DND-41 (cell line): ENCODE results near the gene MAN1A1.

ENCODE experiments used
- ATAC-seq: fragments of 200-7000 bp; cut with Tn5 transposase; 3 replicates; pipeline ENCODE4 v1.9.1; 2021; ENCODE audit warnings: low read depth; ENCODE audit not compliant: insufficient read depth
- DNase-seq: peaks from one replicate; pipeline ENCODE4 v3.0.0-alpha.2; 2020
- H2AFZ ChIP-seq: 2 replicates; pipeline ENCODE4 v1.6.0; 2012; ENCODE audit warnings: low read depth, low read length
- H3K27ac ChIP-seq: 2 replicates; pipeline ENCODE4 v1.5.1; 2012; ENCODE audit warnings: low read length, inconsistent platforms
- H3K27me3 ChIP-seq: fragments of 200-600 bp; sonication (generic); 2 replicates; pipeline ENCODE4 v1.6.0; 2012; ENCODE audit warnings: low read length, mild to moderate bottlenecking, inconsistent platforms; ENCODE audit not compliant: insufficient read depth, poor library complexity
- H3K36me3 ChIP-seq: 2 replicates; pipeline ENCODE4 v1.5.1; 2012; ENCODE audit warnings: low read length, inconsistent platforms; ENCODE audit not compliant: insufficient read depth
- H3K4me1 ChIP-seq: 2 replicates; pipeline ENCODE4 v1.5.1; 2012; ENCODE audit warnings: mild to moderate bottlenecking, low read length; ENCODE audit not compliant: insufficient read depth
- H3K4me2 ChIP-seq: 2 replicates; pipeline ENCODE4 v1.6.0; 2012; ENCODE audit warnings: mild to moderate bottlenecking, moderate library complexity, low read length, inconsistent platforms; ENCODE audit not compliant: insufficient read depth
- H3K4me3 ChIP-seq, 2 experiments: fragments of 200-600 bp in 1 of 2; shearing (Covaris generic) in 1 of 2; 2 replicates each; pipeline ENCODE4 v1.5.1; 2012 to 2016; ENCODE audit warnings: inconsistent platforms in 2 of 2, low read length in 2 of 2, mild to moderate bottlenecking in 2 of 2, low read depth in 1 of 2, moderate library complexity in 1 of 2
- H3K79me2 ChIP-seq: 2 replicates; pipeline ENCODE4 v1.6.0; 2012; ENCODE audit warnings: low read length, inconsistent platforms; ENCODE audit not compliant: insufficient read depth
- H3K9ac ChIP-seq: 2 replicates; pipeline ENCODE4 v1.6.0; 2012; ENCODE audit warnings: low read depth, mild to moderate bottlenecking, inconsistent platforms, low read length, moderate library complexity
- H3K9me3 ChIP-seq: 2 replicates; pipeline ENCODE4 v1.5.1; 2012; ENCODE audit warnings: low read length, moderate library complexity, mild to moderate bottlenecking, inconsistent platforms; ENCODE audit not compliant: insufficient read depth, severe bottlenecking
- H4K20me1 ChIP-seq: 2 replicates; pipeline ENCODE4 v1.6.0; 2012; ENCODE audit warnings: low read length; ENCODE audit not compliant: insufficient read depth
- CTCF ChIP-seq: IDR thresholded peaks from 2 replicates; pipeline ENCODE4 v1.5.1; 2012; ENCODE audit warnings: borderline replicate concordance, low read length, moderate library complexity, mild to moderate bottlenecking; ENCODE audit not compliant: poor library complexity, severe bottlenecking; ENCODE audit errors: extremely low read depth
- EZH2 ChIP-seq: IDR thresholded peaks from 3 replicates; pipeline ENCODE4 v1.6.1; 2012; ENCODE audit warnings: borderline replicate concordance, low read depth, mild to moderate bottlenecking, moderate library complexity, low read length, inconsistent platforms; ENCODE audit not compliant: severe bottlenecking

The MAN1A1 gene

GRCh38 chr6:119184008-119184648, 165.4 kb downstream of the MAN1A1 start:
- DNase-seq (no peak), ATAC-seq (no peak)
- H3K4me2 ChIP-seq = no peak overlapping the region
- no peak overlapping the region for H2AFZ ChIP-seq
- H3K79me2 ChIP-seq = no peaks in the 10 kb centered on the region
- H3K27ac ChIP-seq = no peak overlapping the region
- H3K4me1 ChIP-seq = peaks cover 5% of the 10 kb centered on the region
- H3K9ac ChIP-seq = no peak overlapping the region
- H3K9me3 ChIP-seq = no peaks in the 10 kb centered on the region
- H4K20me1 ChIP-seq = no peaks in the 10 kb centered on the region
- no peak overlapping the region for H3K4me3 ChIP-seq
- H3K36me3 ChIP-seq = peaks cover 18% of the 10 kb centered on the region; the same call in 1 of the 2 replicates
- no peaks in the 10 kb centered on the region for H3K27me3 ChIP-seq
- no peak for TF ChIP-seq CTCF

- Histone ChIP-seq H3K27me3 (no peaks in the 10 kb centered on the region), H3K9me3 (no peaks in the 10 kb centered on the region), H3K4me3 (no peak overlapping the region), H3K4me2 (no peak overlapping the region), H3K36me3 (peaks cover 16% of the 10 kb centered on the region; the same call in 1 of the 2 replicates), H2AFZ (no peak overlapping the region), H4K20me1 (no peaks in the 10 kb centered on the region), H3K79me2 (no peaks in the 10 kb centered on the region), H3K9ac (no peak overlapping the region), H3K27ac (no peak overlapping the region), H3K4me1 (peaks cover 5% of the 10 kb centered on the region)
- DNase-seq (no peak), ATAC-seq (no peak)
- TF ChIP-seq EZH2 = no peak
- no peak for TF ChIP-seq CTCF
Measured at GRCh38 chr6:119183457-119183856, 166.1 kb downstream of the MAN1A1 start.

GRCh38 chr6:119182875-119183274, 166.7 kb downstream of the MAN1A1 start:
- H3K4me2 ChIP-seq = no peak overlapping the region
- H2AFZ ChIP-seq = no peak overlapping the region
- TF ChIP-seq CTCF = no peak
- TF ChIP-seq EZH2 = no peak
- H3K9ac ChIP-seq = no peak overlapping the region
- DNase-seq = no peak
- H4K20me1 ChIP-seq = no peaks in the 10 kb centered on the region
- H3K4me3 ChIP-seq = no peak overlapping the region
- no peak for ATAC-seq
- H3K4me1 ChIP-seq = peaks cover 5% of the 10 kb centered on the region
- no peaks in the 10 kb centered on the region for H3K27me3 ChIP-seq
- no peak overlapping the region for H3K27ac ChIP-seq
- no peaks in the 10 kb centered on the region for H3K79me2 ChIP-seq
- no peaks in the 10 kb centered on the region for H3K9me3 ChIP-seq
- H3K36me3 ChIP-seq = peaks cover 12% of the 10 kb centered on the region; the same call in 1 of the 2 replicates
